Measurements from ENCODE around the gene IMPA2. TPM values are rescaled to one million over a fixed set of nuclear protein-coding genes. Genes with fewer than 3 reads are reported as not detected.

IMPA2 gene
- total RNA-seq, 2 donors from 2014 or later, result 8.4 to 26.6 TPM

DNA sequence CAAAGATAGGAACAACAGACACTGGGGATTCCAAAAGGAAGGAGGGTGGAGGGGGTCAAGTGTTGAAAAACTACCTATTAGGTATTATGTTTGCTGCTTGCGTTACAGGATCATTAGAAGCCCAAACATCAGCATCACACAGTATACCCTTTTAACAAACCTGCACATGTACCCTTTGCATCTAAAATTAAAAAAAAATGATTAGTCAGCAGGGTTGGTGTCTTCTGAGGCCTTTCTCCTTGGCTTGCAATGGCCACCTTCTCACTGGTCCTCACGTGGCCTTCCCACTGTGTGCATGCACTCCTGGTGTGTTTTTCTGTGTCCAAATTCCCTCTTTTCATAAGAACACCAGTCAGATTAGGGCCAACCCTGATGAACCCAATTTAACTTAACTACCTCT lies 5.6 kb upstream of the IMPA2 start:
- no peaks in the 10 kb centered on the region for H3K27me3 ChIP-seq (replicated peaks; ENCODE audit: insufficient read depth)
- no peaks in the 10 kb centered on the region for H3K9me3 ChIP-seq
- DNase-seq (ENCODE audit: low spot score) (no peak), ATAC-seq (ENCODE audit: insufficient number of reproducible peaks, low FRiP score, low read depth) (no peak)
- no peak overlapping the region for H3K27ac ChIP-seq
- no peak overlapping the region for H3K4me3 ChIP-seq
- TF ChIP-seq, protein P1, sequence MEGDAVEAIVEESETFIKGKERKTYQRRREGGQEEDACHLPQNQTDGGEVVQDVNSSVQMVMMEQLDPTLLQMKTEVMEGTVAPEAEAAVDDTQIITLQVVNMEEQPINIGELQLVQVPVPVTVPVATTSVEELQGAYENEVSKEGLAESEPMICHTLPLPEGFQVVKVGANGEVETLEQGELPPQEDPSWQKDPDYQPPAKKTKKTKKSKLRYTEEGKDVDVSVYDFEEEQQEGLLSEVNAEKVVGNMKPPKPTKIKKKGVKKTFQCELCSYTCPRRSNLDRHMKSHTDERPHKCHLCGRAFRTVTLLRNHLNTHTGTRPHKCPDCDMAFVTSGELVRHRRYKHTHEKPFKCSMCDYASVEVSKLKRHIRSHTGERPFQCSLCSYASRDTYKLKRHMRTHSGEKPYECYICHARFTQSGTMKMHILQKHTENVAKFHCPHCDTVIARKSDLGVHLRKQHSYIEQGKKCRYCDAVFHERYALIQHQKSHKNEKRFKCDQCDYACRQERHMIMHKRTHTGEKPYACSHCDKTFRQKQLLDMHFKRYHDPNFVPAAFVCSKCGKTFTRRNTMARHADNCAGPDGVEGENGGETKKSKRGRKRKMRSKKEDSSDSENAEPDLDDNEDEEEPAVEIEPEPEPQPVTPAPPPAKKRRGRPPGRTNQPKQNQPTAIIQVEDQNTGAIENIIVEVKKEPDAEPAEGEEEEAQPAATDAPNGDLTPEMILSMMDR (IDR thresholded peaks at IDR 0.05), result no peak
- no peaks in the 10 kb centered on the region for H3K36me3 ChIP-seq
- H3K4me1 ChIP-seq (ENCODE audit: control insufficient read depth in 1 of 2, low read depth in 2 of 2), result peaks cover 3 to 9% of the 10 kb centered on the region in 2 donors

- Histone ChIP-seq H3K27ac (no peak overlapping the region), H3K9me3 (no peaks in the 10 kb centered on the region), H3K36me3 (no peaks in the 10 kb centered on the region), H3K4me3 (no peak overlapping the region), H3K4me1 (ENCODE audit: control insufficient read depth in 1 of 2, low read depth in 2 of 2) (peaks cover 3 to 9% of the 10 kb centered on the region in 2 donors), H3K27me3 (replicated peaks; ENCODE audit: insufficient read depth) (no peaks in the 10 kb centered on the region)
- TF ChIP-seq, protein P1 (IDR thresholded peaks at IDR 0.05), result no peak
- ATAC-seq (ENCODE audit: insufficient number of reproducible peaks, low FRiP score, low read depth) (no peak), DNase-seq (ENCODE audit: low spot score) (no peak)
Measured at GRCh38 chr18:11976315-11977152, 4.8 kb upstream of the IMPA2 start.

GRCh38 chr18:11977153-11977466 lies 4.2 kb upstream of the IMPA2 start:
- Histone ChIP-seq H3K4me1 (ENCODE audit: control insufficient read depth in 1 of 2, low read depth in 2 of 2) (peaks cover 3 to 11% of the 10 kb centered on the region in 2 donors), H3K4me3 (no peak overlapping the region), H3K27me3 (replicated peaks; ENCODE audit: insufficient read depth) (no peaks in the 10 kb centered on the region), H3K27ac (no peak overlapping the region), H3K36me3 (no peaks in the 10 kb centered on the region), H3K9me3 (no peaks in the 10 kb centered on the region)
- TF ChIP-seq, protein P1 (IDR thresholded peaks at IDR 0.05), result no peak
- DNase-seq (ENCODE audit: low spot score), result no peak
- no peak for ATAC-seq (ENCODE audit: insufficient number of reproducible peaks, low FRiP score, low read depth)

- H3K27me3 ChIP-seq (replicated peaks; ENCODE audit: insufficient read depth), result no peaks in the 10 kb centered on the region
- DNase-seq (ENCODE audit: low spot score) (no peak), ATAC-seq (ENCODE audit: insufficient number of reproducible peaks, low FRiP score, low read depth) (no peak)
- no peaks in the 10 kb centered on the region for H3K9me3 ChIP-seq
- no peak overlapping the region for H3K27ac ChIP-seq
- no peak overlapping the region for H3K4me3 ChIP-seq
- no peaks in the 10 kb centered on the region for H3K36me3 ChIP-seq
- H3K4me1 ChIP-seq (ENCODE audit: control insufficient read depth in 1 of 2, low read depth in 2 of 2), result peaks cover 3 to 21% of the 10 kb centered on the region in 2 donors
- TF ChIP-seq, protein P1 (IDR thresholded peaks at IDR 0.05), result no peak
Measured at GRCh38 chr18:11978956-11979355, 2.4 kb upstream of the IMPA2 start.

GRCh38 chr18:11980163-11980493 lies 1.2 kb upstream of the IMPA2 start:
- Histone ChIP-seq H3K36me3 (no peaks in the 10 kb centered on the region), H3K27me3 (replicated peaks; ENCODE audit: insufficient read depth) (no peaks in the 10 kb centered on the region), H3K9me3 (no peaks in the 10 kb centered on the region), H3K4me3 (peak overlapping the region; percentile 79), H3K4me1 (ENCODE audit: control insufficient read depth in 1 of 2, low read depth in 2 of 2) (peaks cover 3 to 21% of the 10 kb centered on the region in 2 donors), H3K27ac (peak overlapping the region; percentile 81 to 89)
- ATAC-seq (ENCODE audit: insufficient number of reproducible peaks, low FRiP score, low read depth) (no peak), DNase-seq (ENCODE audit: low spot score) (no peak)
- TF ChIP-seq, protein P1 (IDR thresholded peaks at IDR 0.05), result no peak

All from thoracic aorta (tissue), 2 donors.